Transverse colon (tissue), 4 donors: ENCODE measurements around the gene ARHGAP1. TPM values are rescaled to one million over a fixed set of nuclear protein-coding genes. Genes with fewer than 3 reads are reported as not detected.

Experiments used
- DNase-seq: peaks from one replicate; pipeline ENCODE4 v3.0.0-alpha.2; 2019
- H3K27ac ChIP-seq, 4 donors: fragments of 200-600 bp; sonication (generic); 2 replicates each; pipeline ENCODE4 v1.5.1; 2016 to 2018; ENCODE audit warnings: inconsistent platforms in 4 of 4
- H3K27me3 ChIP-seq: fragments of 200-600 bp; sonication (generic); 2 replicates; pipeline ENCODE4 v1.5.1; 2017; ENCODE audit warnings: inconsistent platforms
- H3K36me3 ChIP-seq, 4 donors: fragments of 200-600 bp; sonication (generic); 2 replicates each; pipeline ENCODE4 v1.5.1; 2017 to 2019; ENCODE audit warnings: inconsistent platforms in 4 of 4
- H3K4me1 ChIP-seq, 4 donors: fragments of 200-600 bp; sonication (generic); 2 replicates each; pipeline ENCODE4 v1.5.1; 2017 to 2020; ENCODE audit warnings: inconsistent platforms in 4 of 4
- H3K4me3 ChIP-seq, 4 donors: fragments of 200-600 bp; sonication (generic); 1 replicate in 1 of 4; 2 replicates in 3 of 4; pipeline versions ENCODE4 v1.5.1 to v1.6.1; 2017 to 2019; ENCODE audit warnings: inconsistent platforms in 4 of 4
- H3K9me3 ChIP-seq, 2 donors: fragments of 200-600 bp; sonication (generic); 2 replicates each; pipeline ENCODE4 v1.5.1; 2017 to 2019; ENCODE audit warnings: inconsistent platforms in 2 of 2
- CTCF ChIP-seq, 5 experiments: fragments of 200-600 bp in 3 of 5; fragments of 450-650 bp in 2 of 5; sonication (generic) in 3 of 5; IDR thresholded peaks; 1 replicate in 2 of 5; 2 replicates in 3 of 5; pipeline ENCODE4 v1.5.1; 2016 to 2017; ENCODE audit warnings: antibody characterized with exemption in 5 of 5, inconsistent platforms in 3 of 5, mild to moderate bottlenecking in 2 of 5, moderate library complexity in 1 of 5
- EP300 ChIP-seq: sonication (generic); formaldehyde crosslinking; IDR thresholded peaks from one replicate; pipeline ENCODE4 v1.6.1; 2017; ENCODE audit warnings: antibody characterized with exemption, low read depth
- POLR2A ChIP-seq: fragments of 450-650 bp; IDR thresholded peaks from one replicate; pipeline ENCODE4 v1.6.1; 2016; ENCODE audit warnings: antibody characterized with exemption, mild to moderate bottlenecking, moderate library complexity
- POLR2AphosphoS5 ChIP-seq, 3 donors: sonication (generic); formaldehyde crosslinking; IDR thresholded peaks; one replicate each; pipeline ENCODE4 v1.6.1; 2016; ENCODE audit warnings: antibody characterized with exemption in 3 of 3
- WGBS, 2 donors: methylation state at CpG; one replicate each; pipeline ENCODE4 v1.1.5; 2018; ENCODE audit warnings: low coverage in 1 of 2; 5-methylcytosine and 5-hydroxymethylcytosine counted together
- in situ Hi-C, 4 donors: fragments of 200-750 bp; cut with MboI; loops; one replicate each; pipeline versions ENCODE4 v1.15.0 to v1.15.1; 2017; ENCODE audit warnings: low sequenced_read_pairs in 3 of 4, low pct_ligation_motif_present in 1 of 4, low pct_unique_long_range_greater_than_20kb in 1 of 4
- intact Hi-C: fragments of 100-400 bp; cut with DNase I; formaldehyde crosslinking; loops from one replicate; pipeline ENCODE4 v1.15.1; 2023; ENCODE audit warnings: low total_unique reads
- total RNA-seq, 4 donors: library from RNA; depleted of rRNA; stranded (reverse); fragments of >200 nt; gene quantifications; one replicate each; pipeline ENCODE4 v1.1.0, GENCODE V29; 2016

Gene ARHGAP1
- total RNA-seq, 4 donors from 2014 or later: 48.6 to 69.5 (median 50.9) TPM

- peaks cover 6 to 36% (median 26%) of the 10 kb centered on the region in 4 donors for H3K4me1 ChIP-seq
- peaks cover 0 to 23% (median 7%) of the 10 kb centered on the region in 4 donors for H3K36me3 ChIP-seq
- no peaks in the 10 kb centered on the region for H3K9me3 ChIP-seq
- in situ Hi-C loops: no loop called here
- H3K27me3 ChIP-seq: no peaks in the 10 kb centered on the region
- H3K27ac ChIP-seq: peak overlapping the region in 3 of 4 donors; percentile 17 to 57 (median 28)
- TF ChIP-seq POLR2A (no peak), CTCF (IDR thresholded peaks at IDR 0.05) (no peak), EP300 (no peak), POLR2AphosphoS5 (IDR thresholded peaks at IDR 0.05) (no peak)
- intact Hi-C loops: no loop called here
- WGBS, 2 donors: 88 to 100% methylated on average over 1 to 7 of the region's 7 CpGs
- no peak overlapping the region for H3K4me3 ChIP-seq
- DNase-seq: no peak
These were observed 5.8 kb downstream of the ARHGAP1 start for GRCh38 chr11:46694607-46695006.

GRCh38 chr11:46694072-46694471 is 6.3 kb downstream of the ARHGAP1 start:
- intact Hi-C loops: no loop called here
- 87 to 95% methylated on average over 3 to 6 of the region's 6 CpGs for WGBS, 2 donors
- TF ChIP-seq POLR2AphosphoS5 (IDR thresholded peaks at IDR 0.05) (no peak), CTCF (IDR thresholded peaks at IDR 0.05) (no peak), POLR2A (no peak), EP300 (no peak)
- Histone ChIP-seq H3K27ac (peak overlapping the region in 3 of 4 donors; percentile 17 to 57 (median 28)), H3K4me1 (peaks cover 2 to 31% (median 20%) of the 10 kb centered on the region in 4 donors), H3K36me3 (peaks cover 0 to 23% (median 7%) of the 10 kb centered on the region in 4 donors), H3K27me3 (no peaks in the 10 kb centered on the region), H3K4me3 (no peak overlapping the region), H3K9me3 (no peaks in the 10 kb centered on the region)
- in situ Hi-C loops: no loop called here
- DNase-seq: no peak

- intact Hi-C loops (no loop called here), in situ Hi-C loops (no loop called here)
- H3K4me1 ChIP-seq: peaks cover 0 to 26% (median 16%) of the 10 kb centered on the region in 4 donors
- no peak overlapping the region for H3K4me3 ChIP-seq
- WGBS, 2 donors: 58% methylated on average over 2 of the region's 2 CpGs; no CpG with 5 or more reads in 1 of the 2 donors
- DNase-seq: no peak
- H3K36me3 ChIP-seq: peaks cover 0 to 23% (median 7%) of the 10 kb centered on the region in 4 donors
- TF ChIP-seq POLR2A (no peak), POLR2AphosphoS5 (IDR thresholded peaks at IDR 0.05) (no peak)
- H3K9me3 ChIP-seq: no peaks in the 10 kb centered on the region
- H3K27me3 ChIP-seq: no peaks in the 10 kb centered on the region
- H3K27ac ChIP-seq: peak overlapping the region in 3 of 4 donors; percentile 10 to 57 (median 28)
These were observed 6.8 kb downstream of the ARHGAP1 start for GRCh38 chr11:46693597-46694012.

GRCh38 chr11:46692450-46692849 is 8.0 kb downstream of the ARHGAP1 start:
- H3K4me1 ChIP-seq: peaks cover 0 to 19% (median 5%) of the 10 kb centered on the region in 4 donors
- in situ Hi-C loops: no loop called here
- TF ChIP-seq POLR2A (no peak), CTCF (IDR thresholded peaks at IDR 0.05) (no peak), EP300 (no peak), POLR2AphosphoS5 (IDR thresholded peaks at IDR 0.05) (no peak)
- H3K27me3 ChIP-seq: no peaks in the 10 kb centered on the region
- intact Hi-C loops: no loop called here
- no peak overlapping the region for H3K27ac ChIP-seq
- WGBS, 2 donors: 90 to 94% methylated on average over 2 to 4 of the region's 4 CpGs
- no peak for DNase-seq
- H3K36me3 ChIP-seq: peaks cover 0 to 27% (median 9%) of the 10 kb centered on the region in 4 donors
- H3K9me3 ChIP-seq: no peaks in the 10 kb centered on the region
- H3K4me3 ChIP-seq: no peak overlapping the region

GRCh38 chr11:46690702-46691101 is 9.7 kb downstream of the ARHGAP1 start:
- WGBS, 2 donors: 100% methylated on average over 1 of the region's 1 CpG
- H3K27ac ChIP-seq: no peak overlapping the region
- DNase-seq: no peak
- peaks cover 0 to 9% (median 0%) of the 10 kb centered on the region in 4 donors for H3K4me1 ChIP-seq
- H3K9me3 ChIP-seq: no peaks in the 10 kb centered on the region
- intact Hi-C loops (no loop called here), in situ Hi-C loops (no loop called here)
- H3K27me3 ChIP-seq: no peaks in the 10 kb centered on the region
- H3K36me3 ChIP-seq: peaks cover 0 to 36% (median 15%) of the 10 kb centered on the region in 4 donors
- no peak overlapping the region for H3K4me3 ChIP-seq
- TF ChIP-seq EP300: no peak
- TF ChIP-seq POLR2AphosphoS5 (IDR thresholded peaks at IDR 0.05): no peak
- TF ChIP-seq CTCF (IDR thresholded peaks at IDR 0.05): no peak
- TF ChIP-seq POLR2A: no peak
